NCI-H748 treated with DMSO at 0.1 percent for 48 hours (cell line): ENCODE data around the gene BTNL2.
A peak's percentile ranks its signal among the peaks of the same experiment; 100 is the strongest.
"Not testable (repeated sequence)": the region's sequence is repeated elsewhere in the genome, so short reads cannot be mapped to it uniquely, and the experiment has no call there.

Source experiments
- DNase-seq: peaks from one replicate; lab custom pipeline; 2025; lab: John Stamatoyannopoulos, UW

BTNL2 gene

DNA sequence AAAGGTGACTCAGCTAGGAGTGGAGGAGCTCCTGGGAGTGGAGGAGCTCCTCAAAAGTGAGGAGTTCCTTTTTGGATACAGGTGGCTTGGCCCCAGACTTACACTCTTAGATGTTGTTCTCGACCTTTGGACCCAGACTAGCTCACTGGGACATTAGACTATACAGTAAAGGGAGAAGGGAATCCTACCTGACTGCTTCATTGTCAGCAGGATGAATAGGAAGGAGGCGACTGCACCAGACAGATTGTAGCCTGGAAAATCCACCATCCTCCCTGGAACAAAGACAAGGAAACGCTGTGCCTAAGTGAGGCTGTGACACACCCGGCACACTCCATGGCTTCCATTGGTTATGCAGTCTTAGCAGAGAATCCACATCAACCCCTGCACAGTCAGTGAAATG, at the start of gene BTNL2:
BTNL2 (minus strand) TSS at position 325 of the 400 bp plus-strand sequence; CDS start at position 267, 58 bp downstream.
- DNase-seq = no peak

- DNase-seq = no peak
These were observed 42.2 kb upstream of the BTNL2 start for GRCh38 chr6:32449088-32449736.

DNA sequence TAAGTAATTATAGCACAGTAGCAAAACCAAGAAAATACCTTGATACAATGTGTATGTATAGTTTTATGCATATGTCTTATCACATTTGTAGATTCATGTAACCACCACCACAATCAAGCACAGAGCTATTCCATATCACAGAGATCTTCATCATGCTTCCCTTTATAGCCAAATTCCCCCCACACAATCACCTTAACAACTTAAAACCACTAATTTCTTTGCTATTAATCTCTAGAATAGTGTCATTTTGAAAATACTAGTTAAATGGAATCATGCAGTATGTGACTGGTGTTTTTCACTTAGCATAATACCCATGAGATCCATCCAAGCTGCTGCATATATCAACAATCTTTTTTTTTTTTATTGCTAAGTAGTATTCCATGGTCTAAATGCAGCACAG, 41.0 kb upstream of the BTNL2 start:
- DNase-seq = no peak

- no peak for DNase-seq
These were observed 38.4 kb upstream of the BTNL2 start for GRCh38 chr6:32445321-32445854.

DNA sequence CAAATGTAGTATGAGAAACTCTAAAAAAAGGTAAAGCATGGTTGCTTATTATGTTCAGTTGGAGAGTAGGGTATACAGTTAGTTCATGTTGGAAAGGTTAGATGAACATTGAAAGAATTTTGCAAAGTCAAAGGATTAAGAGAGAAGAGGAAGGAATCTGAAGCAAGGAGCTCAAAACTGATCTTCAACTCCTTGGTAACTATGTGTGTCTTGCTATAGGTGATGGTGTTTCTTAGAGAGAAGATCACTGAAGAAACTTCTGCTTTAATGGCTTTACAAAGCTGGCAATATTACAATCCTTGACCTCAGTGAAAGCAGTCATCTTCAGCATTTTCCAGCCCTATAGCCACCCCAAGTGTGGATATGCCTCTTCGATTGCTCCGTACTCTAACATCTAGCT, 37.5 kb upstream of the BTNL2 start:
- no peak for DNase-seq

DNA sequence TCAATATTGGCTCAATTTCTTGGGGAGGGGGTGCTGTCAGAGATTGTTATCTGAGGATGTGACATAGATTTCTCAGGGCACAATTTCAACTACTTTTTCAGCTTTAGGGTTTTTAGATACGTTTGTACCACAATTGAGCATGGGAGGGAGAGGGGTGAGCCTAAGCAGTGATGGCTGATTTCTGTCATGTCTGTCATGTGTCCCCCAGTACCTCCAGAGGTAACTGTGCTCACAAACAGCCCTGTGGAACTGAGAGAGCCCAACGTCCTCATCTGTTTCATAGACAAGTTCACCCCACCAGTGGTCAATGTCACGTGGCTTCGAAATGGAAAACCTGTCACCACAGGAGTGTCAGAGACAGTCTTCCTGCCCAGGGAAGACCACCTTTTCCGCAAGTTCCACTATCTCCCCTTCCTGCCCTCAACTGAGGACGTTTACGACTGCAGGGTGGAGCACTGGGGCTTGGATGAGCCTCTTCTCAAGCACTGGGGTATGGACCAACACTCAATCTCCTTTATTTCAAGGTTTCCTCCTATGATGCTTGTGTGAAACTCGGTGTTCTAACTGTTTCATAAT, 36.1 kb upstream of the BTNL2 start:
- DNase-seq = no peak

- no peak for DNase-seq
These were observed 35.3 kb upstream of the BTNL2 start for GRCh38 chr6:32442243-32442667.

GRCh38 chr6:32439602-32440214, 32.7 kb upstream of the BTNL2 start, which contains the start of gene HLA-DRA:
TSS of gene HLA-DRA (plus strand) at chr6:32439887. CDS start at chr6:32439951, 64 bp downstream.
- no peak for DNase-seq

- DNase-seq = no peak
These were observed 32.2 kb upstream of the BTNL2 start for GRCh38 chr6:32439139-32439538.

GRCh38 chr6:32436995-32437836, 30.2 kb upstream of the BTNL2 start:
- no peak for DNase-seq

DNA sequence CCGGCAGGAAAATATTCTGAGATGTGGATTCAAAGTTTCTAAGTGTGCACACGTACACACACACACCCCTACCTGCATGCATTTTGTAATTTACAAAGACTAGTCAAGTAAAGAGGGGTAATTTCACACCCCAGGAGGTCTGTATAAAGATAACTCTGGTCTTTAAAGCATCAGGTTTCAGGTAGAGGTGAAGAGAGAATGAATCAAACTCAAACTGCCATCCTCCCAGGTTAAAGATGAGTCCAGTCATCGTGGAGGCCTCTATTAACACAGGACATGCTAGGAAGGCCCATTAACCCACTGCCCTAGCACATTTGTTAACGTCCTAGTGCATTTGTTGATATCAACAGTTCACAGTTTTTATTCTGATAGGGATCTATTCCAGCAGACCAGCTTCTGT, 29.2 kb upstream of the BTNL2 start:
- no peak for DNase-seq

DNA sequence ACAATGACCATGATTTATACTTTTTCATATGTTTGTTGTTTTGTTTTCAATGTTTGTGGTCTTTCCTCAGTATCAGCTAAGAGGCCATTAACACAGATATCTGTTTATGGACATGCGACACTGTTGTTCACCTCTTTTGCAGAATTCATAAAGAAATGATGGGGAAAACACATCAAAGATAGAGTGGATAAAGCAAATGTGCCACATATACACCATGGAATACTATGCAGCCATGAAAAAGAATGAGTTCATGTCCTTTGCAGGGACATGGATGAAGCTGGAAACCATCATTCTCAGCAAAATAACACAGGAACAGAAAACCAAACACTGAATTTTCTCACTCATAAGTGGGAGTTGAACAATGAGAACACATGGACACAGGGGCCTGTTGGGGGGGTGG, 27.0 kb upstream of the BTNL2 start:
- not testable (repeated sequence) for DNase-seq

- peak; percentile 6 for DNase-seq
These were observed 25.1 kb upstream of the BTNL2 start for GRCh38 chr6:32432050-32432450.

DNA sequence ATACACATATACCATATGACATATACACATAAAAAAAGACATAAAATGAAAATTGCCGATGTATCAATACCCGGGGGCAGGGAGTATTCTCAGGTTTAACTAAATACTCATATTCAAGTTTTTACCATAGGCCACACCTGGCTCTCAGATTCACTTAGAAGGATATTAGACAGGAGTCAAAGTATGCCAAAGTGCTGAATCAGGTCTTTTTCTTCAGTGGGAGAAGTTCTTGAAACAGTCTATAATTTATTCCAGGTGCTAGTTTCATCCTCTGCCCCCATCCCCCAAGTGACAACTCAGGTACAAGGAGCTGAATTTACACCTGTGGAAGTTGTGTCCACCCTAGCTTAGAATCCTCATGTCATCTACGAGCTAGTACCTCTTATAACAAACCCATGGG, 24.2 kb upstream of the BTNL2 start:
- no peak for DNase-seq

- DNase-seq = no peak
These were observed 23.2 kb upstream of the BTNL2 start for GRCh38 chr6:32430179-32430578.

DNA sequence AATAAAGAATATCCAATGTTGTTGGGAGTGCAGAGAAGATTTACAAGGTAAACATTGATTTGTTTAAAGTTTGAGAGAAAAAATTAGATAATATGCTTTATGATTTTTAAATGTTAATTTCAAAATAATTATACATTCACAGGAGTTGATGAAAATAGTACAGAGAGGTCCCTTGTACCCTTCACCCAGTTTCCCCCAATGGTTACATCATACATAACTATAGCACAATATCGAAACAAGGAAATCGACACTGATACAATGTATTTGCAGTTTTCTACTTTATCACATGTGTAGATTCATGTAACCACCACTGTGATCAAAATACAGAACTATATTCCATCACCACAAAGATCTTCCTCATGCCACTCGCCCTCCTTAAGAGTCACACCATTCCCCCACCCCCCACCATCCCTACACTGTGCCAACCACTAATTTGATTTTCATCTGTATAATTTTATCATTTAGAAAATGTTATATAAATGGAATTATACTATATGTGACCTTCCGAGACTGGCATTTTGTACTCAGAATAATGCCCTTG, 21.0 kb upstream of the BTNL2 start:
- DNase-seq = no peak

DNA sequence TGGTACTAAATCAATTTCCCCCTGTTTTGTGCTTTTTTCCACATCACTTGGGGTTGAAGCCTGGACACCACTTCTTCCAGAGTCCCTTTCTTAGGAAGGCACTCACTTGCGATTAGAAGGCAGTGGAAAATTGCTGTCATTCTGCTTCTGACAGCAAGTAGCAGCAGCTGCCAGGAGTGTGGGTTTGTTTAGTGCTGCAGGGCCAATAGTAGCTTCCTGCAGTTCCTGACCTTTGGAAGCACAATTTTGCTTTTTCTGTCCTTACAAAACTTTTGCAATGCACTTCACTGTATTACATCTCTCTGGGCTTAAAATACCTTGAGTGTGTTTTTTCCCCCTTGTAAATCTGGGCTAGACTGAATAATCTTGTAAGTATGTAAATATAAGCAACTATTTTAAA, 20.2 kb upstream of the BTNL2 start:
- DNase-seq = no peak

DNA sequence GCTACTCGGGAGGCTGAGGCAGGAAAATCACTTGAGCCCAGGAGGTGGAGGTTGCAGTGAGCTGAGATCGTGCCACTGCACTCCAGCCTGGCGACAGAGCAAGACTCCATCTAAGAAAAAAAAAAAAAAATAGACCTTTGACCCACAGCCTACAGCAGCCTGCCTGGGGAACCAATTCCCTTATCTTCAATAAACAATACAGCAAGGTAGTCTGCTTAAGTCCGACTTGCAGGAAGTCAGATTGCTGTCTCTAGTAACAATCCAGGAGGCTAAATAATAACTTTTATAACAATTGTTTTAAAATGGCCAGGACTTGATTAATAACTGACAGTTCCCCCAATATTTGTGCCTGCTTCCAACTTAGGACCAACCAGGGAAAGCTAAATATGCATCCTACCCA, 19.4 kb upstream of the BTNL2 start:
- no peak for DNase-seq

GRCh38 chr6:32424589-32425300, 17.8 kb upstream of the BTNL2 start:
- no peak for DNase-seq

DNA sequence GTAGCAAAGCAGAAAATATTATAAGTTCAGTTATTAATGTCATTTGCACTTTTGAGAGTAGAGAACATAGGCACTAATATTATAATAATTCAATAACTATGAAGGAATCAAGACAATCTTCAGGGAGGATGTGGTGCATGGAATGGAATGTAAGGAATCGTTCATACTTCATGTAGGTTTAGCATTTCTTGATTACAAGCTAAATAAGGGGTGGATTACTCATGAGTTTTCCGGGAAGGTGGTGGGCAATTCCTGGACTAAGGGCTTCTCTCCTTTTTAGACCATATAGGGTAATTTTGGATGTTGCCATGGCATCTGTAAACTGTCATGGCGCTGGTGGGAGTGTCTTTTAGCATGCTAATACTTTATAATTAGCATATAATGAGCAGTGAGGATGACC, 9.1 kb upstream of the BTNL2 start:
- no peak for DNase-seq

GRCh38 chr6:32415521-32416019, 8.6 kb upstream of the BTNL2 start:
- peak; percentile 34 for DNase-seq
